Measurements from ENCODE around the gene IFT57. TPM values are rescaled to one million over a fixed set of nuclear protein-coding genes. Genes with fewer than 3 reads are reported as not detected.

The IFT57 gene
- total RNA-seq, 1 donor from 2014 or later = 23.1 TPM

GRCh38 chr3:108131475-108132134 is 90.6 kb downstream of the IFT57 start:
- DNase-seq (ENCODE audit: low spot score) = no peak
- intact Hi-C loops (cut with DNase I) = no loop called here

DNA sequence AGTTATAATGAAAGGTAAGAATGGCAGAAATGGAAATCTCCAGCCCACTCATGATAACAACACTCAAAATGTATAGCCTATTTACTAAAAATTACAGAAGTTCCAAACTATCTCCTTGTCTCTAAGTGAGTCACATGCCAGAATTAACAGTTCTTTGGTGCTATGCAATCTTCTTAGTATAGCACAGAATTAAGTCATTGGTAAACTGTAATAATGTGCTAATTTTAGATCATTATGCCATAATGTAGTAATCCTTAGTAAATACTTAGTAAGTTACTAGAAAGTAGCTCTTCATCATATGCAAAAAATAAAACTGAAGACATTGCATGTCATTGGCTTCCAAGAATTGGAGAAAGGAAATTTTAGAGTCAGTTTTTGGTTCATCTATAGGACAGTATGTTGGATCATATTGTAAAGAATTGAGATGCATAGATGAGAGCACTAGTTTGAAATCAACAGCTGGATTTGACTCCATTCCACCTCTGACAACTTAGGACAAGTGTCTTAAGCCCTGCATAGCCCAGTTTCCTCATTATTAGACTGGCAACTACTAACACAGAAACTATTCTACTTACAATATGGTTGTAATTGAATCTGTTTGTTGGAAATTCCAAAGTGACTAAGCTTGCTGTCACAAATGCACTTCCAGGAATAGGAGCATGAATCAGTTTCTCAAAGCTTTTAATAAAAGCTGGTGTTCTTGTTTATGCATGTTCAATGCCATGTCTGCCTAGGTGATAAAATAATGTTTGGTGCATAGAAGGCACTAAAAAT is 91.3 kb downstream of the IFT57 start:
- intact Hi-C loops (cut with DNase I) = no loop called here
- no peak for DNase-seq (ENCODE audit: low spot score)

- DNase-seq (ENCODE audit: low spot score) = no peak
- intact Hi-C loops (cut with DNase I) = no loop called here
These were observed 92.0 kb downstream of the IFT57 start for GRCh38 chr3:108130236-108130635.

- no peak for DNase-seq (ENCODE audit: low spot score)
- intact Hi-C loops (cut with DNase I) = no loop called here
These were observed 94.8 kb downstream of the IFT57 start for GRCh38 chr3:108127301-108127988.

GRCh38 chr3:108126348-108126747 is 95.9 kb downstream of the IFT57 start:
- DNase-seq (ENCODE audit: low spot score) = no peak
- intact Hi-C loops (cut with DNase I) = no loop called here

- intact Hi-C loops (cut with DNase I) = no loop called here
- DNase-seq (ENCODE audit: low spot score) = no peak
These were observed 96.6 kb downstream of the IFT57 start for GRCh38 chr3:108125550-108126071.

DNA sequence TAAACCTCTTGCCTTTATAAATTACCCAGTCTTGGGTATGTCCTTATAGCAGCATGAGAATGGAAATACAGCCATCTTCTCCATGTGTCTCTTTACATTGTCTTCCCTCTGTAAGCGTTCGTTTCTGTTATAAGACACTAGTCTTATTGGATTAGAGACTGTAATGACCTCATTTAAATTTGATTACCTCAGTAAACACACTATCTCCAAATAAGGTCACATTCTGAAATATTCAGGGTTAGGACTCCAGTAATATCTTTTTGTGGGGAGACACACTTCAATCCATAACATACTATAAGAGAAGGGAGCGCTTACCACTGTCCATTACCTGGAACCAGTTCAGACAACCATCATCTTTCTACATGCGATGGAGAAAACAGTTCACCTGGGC is 97.1 kb downstream of the IFT57 start:
- intact Hi-C loops (cut with DNase I) = no loop called here

DNA sequence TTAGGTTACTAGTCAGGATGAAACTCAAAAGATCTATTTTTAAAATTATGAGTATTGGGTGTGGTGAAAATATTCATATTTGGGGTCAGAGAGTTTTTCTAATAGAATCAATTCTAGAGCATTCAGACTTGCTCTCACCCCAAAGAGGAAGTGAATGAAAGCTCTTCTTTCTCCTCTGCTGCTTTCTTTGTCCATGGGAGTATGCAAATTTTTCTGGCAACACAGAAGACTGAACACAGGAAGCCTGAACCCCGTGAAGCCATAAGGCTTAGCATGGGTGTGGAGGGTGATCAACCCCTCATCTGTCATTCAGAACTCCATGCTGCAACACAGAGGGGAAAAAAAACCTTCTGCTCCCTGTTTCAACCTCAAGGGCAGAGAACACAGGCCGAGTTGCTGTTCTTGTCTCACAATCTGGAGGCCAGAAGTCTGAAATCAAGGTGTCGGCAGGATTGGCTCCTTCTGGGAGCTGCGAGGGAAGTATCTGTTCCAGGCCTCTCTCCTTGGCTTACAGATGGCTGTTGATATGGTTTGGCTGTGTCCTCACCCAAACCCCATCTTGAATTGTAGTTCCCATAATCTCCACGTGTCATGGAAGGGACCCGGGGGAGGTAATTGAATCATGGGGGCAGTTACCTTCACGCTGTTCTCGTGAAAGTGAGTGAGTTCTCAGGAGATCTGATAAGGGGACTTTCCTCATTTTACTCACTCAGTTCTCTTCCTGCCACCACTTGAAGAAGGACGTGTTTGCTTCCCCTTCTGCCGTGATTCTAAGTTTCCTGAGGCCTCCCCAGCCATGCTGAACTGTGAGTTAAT is 97.7 kb downstream of the IFT57 start:
- intact Hi-C loops (cut with DNase I) = no loop called here
- no peak for DNase-seq (ENCODE audit: low spot score)

More for the DNA sequence above, 97.1 kb downstream of the IFT57 start:
- no peak for DNase-seq (ENCODE audit: low spot score)

DNA sequence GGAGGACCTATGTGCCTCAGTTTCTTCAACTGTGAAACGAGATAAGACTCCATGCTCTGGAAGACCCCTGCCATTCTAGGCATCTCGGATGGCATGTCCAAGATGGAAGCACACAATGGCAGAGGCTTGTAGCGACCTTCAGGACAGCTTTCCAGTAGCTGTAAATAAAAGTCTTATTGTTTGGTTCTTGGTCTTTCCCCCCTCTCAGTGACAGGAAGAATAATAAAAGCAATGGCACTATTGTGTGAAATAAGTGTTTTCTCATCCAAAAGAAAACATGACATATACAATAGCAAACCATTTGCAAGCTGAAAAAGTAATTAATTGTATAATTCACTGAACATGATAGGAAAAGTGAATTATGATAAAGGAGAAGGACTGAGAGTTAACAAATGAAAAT is 98.9 kb downstream of the IFT57 start:
- DNase-seq (ENCODE audit: low spot score) = no peak
- intact Hi-C loops (cut with DNase I) = no loop called here

DNA sequence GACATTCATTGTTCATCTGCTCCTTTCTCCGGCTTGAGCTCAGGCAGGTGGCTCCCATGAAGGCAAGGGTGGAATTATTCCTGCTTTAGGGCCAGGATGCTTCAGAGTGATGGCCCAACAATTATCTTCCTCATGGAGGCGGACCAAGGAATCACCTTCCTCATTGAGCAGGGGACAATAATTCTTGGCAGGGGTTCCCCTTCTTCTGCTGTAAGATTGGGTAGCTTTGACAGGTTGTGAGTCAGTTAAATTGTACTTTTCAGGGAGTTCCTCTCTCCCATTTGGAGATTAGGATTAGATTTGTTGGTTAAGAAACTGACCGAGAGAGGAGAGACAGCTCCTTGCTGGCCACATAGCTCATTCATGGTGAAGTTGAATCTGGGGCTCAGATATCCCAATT is 99.9 kb downstream of the IFT57 start:
- intact Hi-C loops (cut with DNase I) = no loop called here
- no peak for DNase-seq (ENCODE audit: low spot score)

DNA sequence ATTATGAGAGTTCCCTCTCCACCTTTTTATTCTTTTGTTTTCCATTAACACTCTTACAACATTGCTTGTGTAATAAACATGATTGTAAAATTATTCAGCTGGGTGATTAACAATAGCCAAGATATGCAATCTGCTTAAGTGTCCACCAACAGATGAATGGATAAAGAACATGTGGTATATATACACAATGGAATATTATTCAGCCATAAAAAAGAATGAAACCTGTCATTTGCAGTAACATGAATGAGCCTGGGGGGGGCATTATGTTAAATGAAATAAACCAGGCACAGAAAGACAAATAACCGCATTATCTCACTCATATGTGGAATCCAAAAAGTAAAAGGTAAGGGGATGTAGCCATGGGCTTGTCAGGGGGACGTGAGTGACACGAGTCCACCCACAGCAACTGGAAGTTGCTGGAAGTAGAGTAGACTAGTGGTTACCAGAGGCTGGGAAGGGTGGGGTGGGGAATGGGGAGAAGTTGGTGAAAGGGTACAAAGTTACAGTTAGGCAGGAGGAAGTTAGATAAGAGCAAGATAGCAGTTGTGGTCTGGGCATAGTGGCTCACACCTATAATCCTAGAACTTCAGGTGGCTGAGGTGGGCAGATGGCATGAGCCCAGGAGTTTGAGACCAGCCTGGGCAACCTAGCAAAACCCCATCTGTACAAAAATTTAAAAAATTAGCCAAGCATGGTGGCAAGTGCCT is 102.7 kb downstream of the IFT57 start:
- intact Hi-C loops (cut with DNase I) = no loop called here
- no peak for DNase-seq (ENCODE audit: low spot score)

DNA sequence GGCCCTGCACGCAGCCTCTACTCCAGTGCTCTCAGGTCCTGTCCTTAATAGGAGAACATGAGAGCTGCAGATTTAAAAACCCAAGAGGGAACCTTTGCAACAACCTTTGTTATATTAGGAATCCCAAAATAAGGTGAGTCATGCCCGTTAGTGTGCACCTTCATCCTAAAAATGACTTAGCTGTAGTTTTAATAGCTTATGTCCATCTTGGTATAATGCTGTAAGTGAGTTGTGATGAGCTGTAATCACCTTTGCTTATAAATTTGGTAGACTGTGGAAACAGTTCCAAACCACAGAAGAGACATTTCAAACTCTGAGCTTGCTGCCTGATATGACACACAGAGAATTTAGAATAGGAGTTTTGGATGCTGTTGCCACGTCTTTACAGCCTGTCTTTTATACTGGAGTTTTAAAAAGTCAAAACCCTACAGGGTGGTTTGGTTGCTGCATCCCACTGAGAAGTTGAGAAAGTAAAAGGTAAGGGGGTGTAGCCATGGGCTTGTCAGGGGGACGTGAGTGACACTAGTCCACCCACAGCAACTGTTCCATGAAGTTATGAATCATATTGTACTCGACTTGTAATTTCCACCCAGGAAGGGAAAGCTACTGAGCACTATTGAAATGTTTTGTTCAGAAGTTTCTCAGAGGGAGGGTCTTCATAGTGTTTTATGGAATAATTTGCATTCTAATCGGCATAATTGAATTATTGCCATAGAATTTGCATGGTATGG is 104.0 kb downstream of the IFT57 start:
- intact Hi-C loops (cut with DNase I) = no loop called here
- no peak for DNase-seq (ENCODE audit: low spot score)

DNA sequence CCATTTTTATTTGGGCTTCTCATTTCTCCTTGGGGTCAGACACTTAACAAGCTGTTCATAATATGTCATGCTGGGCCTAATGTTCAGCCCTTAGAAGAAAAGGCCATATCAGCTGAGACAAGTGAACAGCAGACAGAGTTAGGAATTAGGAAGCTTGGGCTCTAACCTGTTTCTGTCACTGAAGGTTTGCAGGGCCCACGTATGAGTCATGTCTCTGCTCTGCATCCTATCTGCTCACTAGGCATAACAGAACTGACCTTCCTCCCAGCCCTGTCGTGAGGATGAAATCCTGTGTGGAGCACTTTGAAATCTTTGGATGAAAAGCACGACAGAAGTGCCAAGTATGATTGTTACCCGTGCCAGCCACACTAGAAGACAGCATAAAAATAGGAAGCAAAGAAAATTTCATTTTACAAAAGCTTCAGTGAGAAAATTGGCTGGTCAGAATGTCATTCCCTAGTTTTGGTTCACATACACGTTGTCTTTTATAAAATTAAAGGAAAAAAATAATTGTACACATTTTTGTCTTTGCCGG is 104.9 kb downstream of the IFT57 start:
- intact Hi-C loops (cut with DNase I) = no loop called here
- DNase-seq (ENCODE audit: low spot score) = no peak

DNA sequence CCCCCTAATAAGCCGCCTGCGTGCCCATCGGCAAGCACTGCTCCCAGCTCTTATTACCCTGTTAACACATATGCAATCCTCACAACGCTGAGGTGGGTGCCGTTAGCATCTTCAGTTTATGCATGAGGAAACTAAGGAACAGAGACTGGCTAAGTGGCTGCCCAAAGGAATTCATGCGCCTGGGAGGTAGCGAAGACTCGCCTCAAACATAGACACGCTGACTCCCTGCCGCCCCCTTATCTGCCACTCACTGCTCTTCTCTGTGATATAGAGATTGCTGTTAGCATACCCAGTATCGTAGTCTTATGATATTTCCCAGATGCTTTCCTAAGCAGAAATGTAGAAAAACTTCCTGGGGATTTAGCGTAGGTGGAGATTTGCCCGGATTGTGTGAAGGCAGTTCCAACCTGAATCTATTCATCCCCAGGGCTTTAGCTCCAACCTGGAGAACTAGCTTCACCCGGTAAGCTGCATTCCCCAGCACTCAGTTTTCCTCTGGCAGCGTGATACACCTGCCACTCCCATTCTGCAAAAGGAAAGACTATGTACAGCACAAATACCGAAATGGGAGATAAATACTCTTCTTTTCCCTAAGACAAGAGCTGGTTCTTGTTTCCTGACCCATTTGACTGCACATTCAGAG is 107.7 kb downstream of the IFT57 start:
- DNase-seq (ENCODE audit: low spot score) = no peak
- intact Hi-C loops (cut with DNase I) = no loop called here

DNA sequence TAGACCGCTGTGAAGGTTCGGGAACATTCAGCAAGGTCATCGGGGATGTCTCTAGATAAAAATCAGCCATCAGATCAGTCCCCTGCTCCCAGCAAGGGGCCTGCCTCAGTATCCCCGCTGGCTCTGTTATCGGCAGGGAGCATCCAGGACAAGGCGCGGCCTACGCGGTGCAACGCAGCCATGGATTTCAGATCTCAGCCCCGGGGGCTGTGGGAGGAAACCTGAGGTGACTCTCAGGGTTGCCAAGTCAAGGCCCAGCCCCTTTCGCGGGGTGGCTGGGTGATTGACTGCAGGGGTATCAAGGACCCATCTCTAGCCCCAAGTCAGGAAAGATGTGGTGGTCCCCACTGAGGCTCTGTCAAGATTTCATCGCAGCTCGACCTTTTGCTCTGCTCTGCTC is 108.2 kb downstream of the IFT57 start:
- intact Hi-C loops (cut with DNase I) = no loop called here
- no peak for DNase-seq (ENCODE audit: low spot score)

DNA sequence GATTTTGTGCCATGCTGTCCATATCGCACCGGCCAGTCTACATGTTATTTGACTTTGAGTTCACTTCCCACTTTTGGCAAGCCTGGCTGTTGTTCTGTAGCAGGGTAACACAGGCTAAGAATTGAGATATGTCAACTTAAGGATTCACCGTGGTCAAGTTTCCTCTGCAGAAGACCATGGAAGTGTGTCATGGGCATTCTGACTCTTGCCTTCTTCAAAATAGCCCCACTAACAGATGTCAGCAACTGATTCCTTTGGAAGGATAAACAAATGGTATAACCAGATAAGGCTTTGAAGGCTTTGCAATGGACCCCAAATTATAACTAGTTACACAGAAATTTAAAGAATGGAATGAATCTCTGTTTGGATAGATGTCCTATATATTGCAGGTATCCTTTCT is 111.3 kb downstream of the IFT57 start:
- intact Hi-C loops (cut with DNase I) = no loop called here
- DNase-seq (ENCODE audit: low spot score) = no peak

Data from cardiac septum (tissue), 1 donor.